HepG2 (cell line): ENCODE results near the gene FETUB. TPM values are rescaled to one million over a fixed set of nuclear protein-coding genes. Genes with fewer than 3 reads are reported as not detected.

Experiments
- ARHGAP35 ChIP-seq: sonication (generic); formaldehyde crosslinking; IDR thresholded peaks from 2 replicates; pipeline ENCODE4 v1.9.0; 2022; ENCODE audit warnings: mild to moderate bottlenecking, inconsistent platforms, moderate library complexity, missing genetic modification reagents, borderline replicate concordance
- FLYWCH1 ChIP-seq: sonication (generic); formaldehyde crosslinking; IDR thresholded peaks from 2 replicates; pipeline ENCODE4 v1.8.1; 2023; ENCODE audit warnings: mild to moderate bottlenecking, missing genetic modification reagents
- HNRNPUL1 ChIP-seq: fragments of 200-400 bp; formaldehyde crosslinking; IDR thresholded peaks from 2 replicates; pipeline ENCODE4 v1.6.1; 2017; ENCODE audit warnings: low read depth, mild to moderate bottlenecking, low read length, moderate library complexity
- MTA1 ChIP-seq: sonication (generic); formaldehyde crosslinking; IDR thresholded peaks from 2 replicates; pipeline ENCODE4 v1.4.0; 2020; ENCODE audit warnings: missing genetic modification reagents, mild to moderate bottlenecking, borderline replicate concordance
- NR2F6 ChIP-seq, 2 experiments: IDR thresholded peaks; 2 replicates each; pipeline ENCODE4 v1.6.1; 2016; ENCODE audit warnings: antibody characterized with exemption in 1 of 2, mild to moderate bottlenecking in 1 of 2
- PCBP1 ChIP-seq: fragments of 200-400 bp; formaldehyde crosslinking; IDR thresholded peaks from 2 replicates; pipeline ENCODE4 v1.6.1; 2017; ENCODE audit warnings: mild to moderate bottlenecking, low read depth, low read length, borderline replicate concordance
- PRMT3 ChIP-seq: sonication (generic); formaldehyde crosslinking; IDR thresholded peaks from 2 replicates; pipeline ENCODE4 v1.8.1; 2022; ENCODE audit warnings: low read depth, mild to moderate bottlenecking, moderate library complexity, missing genetic modification reagents, borderline replicate concordance
- SAFB2 ChIP-seq: sonication (generic); formaldehyde crosslinking; IDR thresholded peaks from 2 replicates; pipeline ENCODE4 v1.5.1; 2020; ENCODE audit warnings: missing genetic modification reagents, low read depth, mild to moderate bottlenecking, borderline replicate concordance
- STAG1 ChIP-seq: sonication (generic); formaldehyde crosslinking; IDR thresholded peaks from 2 replicates; pipeline ENCODE4 v1.4.0; 2020; ENCODE audit warnings: missing genetic modification reagents
- ZBTB7A ChIP-seq: sonication (generic); formaldehyde crosslinking; IDR thresholded peaks from 2 replicates; pipeline ENCODE4 v1.8.0; 2022; ENCODE audit warnings: mild to moderate bottlenecking, missing genetic modification reagents
- ZNF354B ChIP-seq: sonication (generic); formaldehyde crosslinking; IDR thresholded peaks from 2 replicates; pipeline ENCODE4 v1.8.0; 2022; ENCODE audit warnings: mild to moderate bottlenecking, missing genetic modification reagents
- ZNF510 ChIP-seq: sonication (generic); formaldehyde crosslinking; IDR thresholded peaks from 2 replicates; pipeline ENCODE4 v1.4.0; 2020; ENCODE audit warnings: low read depth, mild to moderate bottlenecking, missing genetic modification reagents
- ZNF709 ChIP-seq: sonication (generic); formaldehyde crosslinking; IDR thresholded peaks from 2 replicates; pipeline ENCODE4 v1.5.0; 2020; ENCODE audit warnings: mild to moderate bottlenecking, missing genetic modification reagents
- polyA plus RNA-seq, 8 experiments: library from polyadenylated mRNA; depleted of rRNA in 3 of 8; stranded (reverse) in 7 of 8; unstranded in 1 of 8; fragments of >200 nt; fragmentation: Illumina TruSeq in 4 of 8; extraction: Trizol in 4 of 8; gene quantifications; 2 replicates each; pipeline versions ENCODE4 v1.2.1 to v1.2.3, GENCODE V29; 2011 to 2016; ENCODE audit warnings: low read depth in 4 of 8, missing spikeins in 1 of 8, mixed read lengths in 1 of 8; ENCODE audit not compliant: insufficient read depth in 1 of 8
- total RNA-seq, 5 experiments: library from RNA; depleted of rRNA; stranded (reverse); fragments of >200 nt; fragmentation: Illumina TruSeq; extraction: Trizol; gene quantifications; 2 replicates each; pipeline ENCODE4 v1.2.3, GENCODE V29; 2016; ENCODE audit warnings: low read depth in 1 of 5
- TF ChIP-seq, protein P1 (sequence below): sonication (generic); formaldehyde crosslinking; IDR thresholded peaks from 2 replicates; pipeline ENCODE4 v1.4.0; 2020; ENCODE audit warnings: missing genetic modification reagents, borderline replicate concordance
- TF ChIP-seq, protein P2 (sequence below): sonication (generic); formaldehyde crosslinking; IDR thresholded peaks from 2 replicates; pipeline ENCODE4 v1.4.0; 2020; ENCODE audit warnings: missing genetic modification reagents
- TF ChIP-seq, protein P3 (sequence below): sonication (generic); formaldehyde crosslinking; IDR thresholded peaks from 2 replicates; pipeline ENCODE4 v1.5.0; 2020; ENCODE audit warnings: mild to moderate bottlenecking, missing genetic modification reagents, borderline replicate concordance

The FETUB gene
- total and polyA plus RNA-seq, 2 of the 13 experiments (the other 11 are each of a cell fraction or from before 2014, with no cell fraction given), result 2.1 to 4.4 TPM

DNA sequence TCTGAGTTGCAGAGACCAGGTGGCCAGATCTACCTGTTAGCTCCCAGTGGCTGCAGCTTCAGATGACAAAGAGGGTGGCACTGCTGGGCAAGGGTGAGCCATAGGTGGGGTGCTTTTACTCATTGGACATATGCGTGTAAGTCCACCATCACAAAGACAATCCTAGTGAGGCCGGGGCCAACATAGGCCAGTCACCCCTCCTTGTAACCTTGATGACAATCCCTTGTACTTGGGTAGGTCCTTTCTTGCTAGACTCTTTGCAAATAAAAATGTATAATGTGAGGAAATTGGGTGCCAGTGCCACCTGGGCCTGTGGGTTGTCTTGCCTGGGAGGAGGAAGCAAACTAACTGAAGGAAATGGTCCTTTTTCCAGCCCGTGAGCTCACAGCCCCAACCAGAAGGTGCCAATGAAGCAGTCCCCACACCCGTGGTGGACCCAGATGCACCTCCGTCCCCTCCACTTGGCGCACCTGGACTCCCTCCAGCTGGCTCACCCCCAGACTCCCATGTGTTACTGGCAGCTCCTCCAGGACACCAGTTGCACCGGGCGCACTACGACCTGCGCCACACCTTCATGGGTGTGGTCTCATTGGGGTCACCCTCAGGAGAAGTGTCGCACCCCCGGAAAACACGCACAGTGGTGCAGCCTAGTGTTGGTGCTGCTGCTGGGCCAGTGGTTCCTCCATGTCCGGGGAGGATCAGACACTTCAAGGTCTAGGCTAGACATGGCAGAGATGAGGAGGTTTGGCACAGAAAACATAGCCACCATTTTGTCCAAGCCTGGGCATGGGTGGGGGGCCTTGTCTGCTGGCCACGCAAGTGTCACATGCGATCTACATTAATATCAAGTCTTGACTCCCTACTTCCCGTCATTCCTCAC, 19.7 kb upstream of the FETUB start (continued):
- TF ChIP-seq, protein P1, sequence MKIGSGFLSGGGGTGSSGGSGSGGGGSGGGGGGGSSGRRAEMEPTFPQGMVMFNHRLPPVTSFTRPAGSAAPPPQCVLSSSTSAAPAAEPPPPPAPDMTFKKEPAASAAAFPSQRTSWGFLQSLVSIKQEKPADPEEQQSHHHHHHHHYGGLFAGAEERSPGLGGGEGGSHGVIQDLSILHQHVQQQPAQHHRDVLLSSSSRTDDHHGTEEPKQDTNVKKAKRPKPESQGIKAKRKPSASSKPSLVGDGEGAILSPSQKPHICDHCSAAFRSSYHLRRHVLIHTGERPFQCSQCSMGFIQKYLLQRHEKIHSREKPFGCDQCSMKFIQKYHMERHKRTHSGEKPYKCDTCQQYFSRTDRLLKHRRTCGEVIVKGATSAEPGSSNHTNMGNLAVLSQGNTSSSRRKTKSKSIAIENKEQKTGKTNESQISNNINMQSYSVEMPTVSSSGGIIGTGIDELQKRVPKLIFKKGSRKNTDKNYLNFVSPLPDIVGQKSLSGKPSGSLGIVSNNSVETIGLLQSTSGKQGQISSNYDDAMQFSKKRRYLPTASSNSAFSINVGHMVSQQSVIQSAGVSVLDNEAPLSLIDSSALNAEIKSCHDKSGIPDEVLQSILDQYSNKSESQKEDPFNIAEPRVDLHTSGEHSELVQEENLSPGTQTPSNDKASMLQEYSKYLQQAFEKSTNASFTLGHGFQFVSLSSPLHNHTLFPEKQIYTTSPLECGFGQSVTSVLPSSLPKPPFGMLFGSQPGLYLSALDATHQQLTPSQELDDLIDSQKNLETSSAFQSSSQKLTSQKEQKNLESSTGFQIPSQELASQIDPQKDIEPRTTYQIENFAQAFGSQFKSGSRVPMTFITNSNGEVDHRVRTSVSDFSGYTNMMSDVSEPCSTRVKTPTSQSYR (CRISPR knock-in tag), result no peak
- TF ChIP-seq STAG1 (CRISPR knock-in tag) (peak; percentile 10; the same call in 1 of the 2 replicates), ZNF354B (CRISPR knock-in tag) (peak; percentile 72; the same call in 1 of the 2 replicates), ZBTB7A (CRISPR knock-in tag) (peak; percentile 63), FLYWCH1 (CRISPR knock-in tag) (0 out of 2 replicates have a peak, but pooled peaks have one; percentile 72), ARHGAP35 (CRISPR knock-in tag) (peak; percentile 91), ZNF709 (peak; percentile 54; the same call in 1 of the 2 replicates), PCBP1 (peak; percentile 49; the same call in 1 of the 2 replicates), HNRNPUL1 (0 out of 2 replicates have a peak, but pooled peaks have one; percentile 25), NR2F6 (IDR thresholded peaks at IDR 0.05) (no peak), NR2F6 (CRISPR knock-in tag; IDR thresholded peaks at IDR 0.05) (peak; percentile 31; the same call in 1 of the 2 replicates), MTA1 (CRISPR knock-in tag) (peak; percentile 71; the same call in 1 of the 2 replicates), SAFB2 (no peak; the same call in 1 of the 2 replicates), PRMT3 (CRISPR knock-in tag) (peak; percentile 83), ZNF510 (CRISPR knock-in tag) (peak; percentile 55; the same call in 1 of the 2 replicates)
- TF ChIP-seq, protein P2, sequence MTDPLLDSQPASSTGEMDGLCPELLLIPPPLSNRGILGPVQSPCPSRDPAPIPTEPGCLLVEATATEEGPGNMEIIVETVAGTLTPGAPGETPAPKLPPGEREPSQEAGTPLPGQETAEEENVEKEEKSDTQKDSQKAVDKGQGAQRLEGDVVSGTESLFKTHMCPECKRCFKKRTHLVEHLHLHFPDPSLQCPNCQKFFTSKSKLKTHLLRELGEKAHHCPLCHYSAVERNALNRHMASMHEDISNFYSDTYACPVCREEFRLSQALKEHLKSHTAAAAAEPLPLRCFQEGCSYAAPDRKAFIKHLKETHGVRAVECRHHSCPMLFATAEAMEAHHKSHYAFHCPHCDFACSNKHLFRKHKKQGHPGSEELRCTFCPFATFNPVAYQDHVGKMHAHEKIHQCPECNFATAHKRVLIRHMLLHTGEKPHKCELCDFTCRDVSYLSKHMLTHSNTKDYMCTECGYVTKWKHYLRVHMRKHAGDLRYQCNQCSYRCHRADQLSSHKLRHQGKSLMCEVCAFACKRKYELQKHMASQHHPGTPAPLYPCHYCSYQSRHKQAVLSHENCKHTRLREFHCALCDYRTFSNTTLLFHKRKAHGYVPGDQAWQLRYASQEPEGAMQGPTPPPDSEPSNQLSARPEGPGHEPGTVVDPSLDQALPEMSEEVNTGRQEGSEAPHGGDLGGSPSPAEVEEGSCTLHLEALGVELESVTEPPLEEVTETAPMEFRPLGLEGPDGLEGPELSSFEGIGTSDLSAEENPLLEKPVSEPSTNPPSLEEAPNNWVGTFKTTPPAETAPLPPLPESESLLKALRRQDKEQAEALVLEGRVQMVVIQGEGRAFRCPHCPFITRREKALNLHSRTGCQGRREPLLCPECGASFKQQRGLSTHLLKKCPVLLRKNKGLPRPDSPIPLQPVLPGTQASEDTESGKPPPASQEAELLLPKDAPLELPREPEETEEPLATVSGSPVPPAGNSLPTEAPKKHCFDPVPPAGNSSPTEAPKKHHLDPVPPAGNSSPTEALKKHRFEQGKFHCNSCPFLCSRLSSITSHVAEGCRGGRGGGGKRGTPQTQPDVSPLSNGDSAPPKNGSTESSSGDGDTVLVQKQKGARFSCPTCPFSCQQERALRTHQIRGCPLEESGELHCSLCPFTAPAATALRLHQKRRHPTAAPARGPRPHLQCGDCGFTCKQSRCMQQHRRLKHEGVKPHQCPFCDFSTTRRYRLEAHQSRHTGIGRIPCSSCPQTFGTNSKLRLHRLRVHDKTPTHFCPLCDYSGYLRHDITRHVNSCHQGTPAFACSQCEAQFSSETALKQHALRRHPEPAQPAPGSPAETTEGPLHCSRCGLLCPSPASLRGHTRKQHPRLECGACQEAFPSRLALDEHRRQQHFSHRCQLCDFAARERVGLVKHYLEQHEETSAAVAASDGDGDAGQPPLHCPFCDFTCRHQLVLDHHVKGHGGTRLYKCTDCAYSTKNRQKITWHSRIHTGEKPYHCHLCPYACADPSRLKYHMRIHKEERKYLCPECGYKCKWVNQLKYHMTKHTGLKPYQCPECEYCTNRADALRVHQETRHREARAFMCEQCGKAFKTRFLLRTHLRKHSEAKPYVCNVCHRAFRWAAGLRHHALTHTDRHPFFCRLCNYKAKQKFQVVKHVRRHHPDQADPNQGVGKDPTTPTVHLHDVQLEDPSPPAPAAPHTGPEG (CRISPR knock-in tag), result 0 out of 2 replicates have a peak, but pooled peaks have one; percentile 10
- TF ChIP-seq, protein P3, sequence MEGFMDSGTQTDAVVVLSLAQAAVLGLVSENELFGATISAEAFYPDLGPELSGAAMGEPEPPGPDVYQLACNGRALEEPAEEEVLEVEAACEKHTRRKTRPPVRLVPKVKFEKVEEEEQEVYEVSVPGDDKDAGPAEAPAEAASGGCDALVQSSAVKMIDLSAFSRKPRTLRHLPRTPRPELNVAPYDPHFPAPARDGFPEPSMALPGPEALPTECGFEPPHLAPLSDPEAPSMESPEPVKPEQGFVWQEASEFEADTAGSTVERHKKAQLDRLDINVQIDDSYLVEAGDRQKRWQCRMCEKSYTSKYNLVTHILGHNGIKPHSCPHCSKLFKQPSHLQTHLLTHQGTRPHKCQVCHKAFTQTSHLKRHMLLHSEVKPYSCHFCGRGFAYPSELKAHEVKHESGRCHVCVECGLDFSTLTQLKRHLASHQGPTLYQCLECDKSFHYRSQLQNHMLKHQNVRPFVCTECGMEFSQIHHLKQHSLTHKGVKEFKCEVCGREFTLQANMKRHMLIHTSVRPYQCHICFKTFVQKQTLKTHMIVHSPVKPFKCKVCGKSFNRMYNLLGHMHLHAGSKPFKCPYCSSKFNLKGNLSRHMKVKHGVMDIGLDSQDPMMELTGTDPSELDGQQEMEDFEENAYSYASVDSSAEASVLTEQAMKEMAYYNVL (CRISPR knock-in tag), result peak; percentile 72; the same call in 1 of the 2 replicates
